IMR-90 (cell line): ENCODE measurements around the gene EHD4. TPM values are rescaled to one million over a fixed set of nuclear protein-coding genes. Genes with fewer than 3 reads are reported as not detected.

Source experiments
- ATAC-seq: fragments of 200-7000 bp; cut with Tn5 transposase; 2 replicates; pipeline ENCODE4 v1.9.1; 2020; ENCODE audit warnings: low read depth, mild to moderate bottlenecking, moderate library complexity
- BruUV-seq: library from RNA; stranded (reverse); fragments of 400-500 nt; replicated peaks from 2 replicates; lab custom pipeline; 2021; lab: Mats Ljungman, UMichigan
- CTCF ChIA-PET: fragments of 300-600 bp; formaldehyde crosslinking; extraction: SDS; loops from one replicate; lab custom pipeline; 2021; ENCODE audit warnings: antibody characterized with exemption; lab: Yijun Ruan, JAX
- POLR2A ChIA-PET: fragments of 300-600 bp; sonication (Branson Sonifier 250); formaldehyde crosslinking; loops from one replicate; lab custom pipeline; 2022; ENCODE audit warnings: antibody characterized with exemption; ENCODE audit not compliant: unreplicated experiment; lab: Charles Lee
- DNase-seq: peaks from one replicate; pipeline ENCODE4 v3.0.0; 2013
- H2AFZ ChIP-seq: replicated peaks from 2 replicates; pipeline ENCODE3; 2013; ENCODE audit warnings: low read length, mild to moderate bottlenecking; ENCODE audit not compliant: poor library complexity
- H2AK5ac ChIP-seq: 2 replicates; pipeline ENCODE4 v1.6.1; 2013; ENCODE audit warnings: low read depth, low read length, inconsistent platforms
- H2AK9ac ChIP-seq: replicated peaks from 2 replicates; pipeline ENCODE3; 2013; ENCODE audit warnings: mild to moderate bottlenecking, low read depth, low read length, moderate library complexity; ENCODE audit not compliant: poor library complexity
- H2BK120ac ChIP-seq: 2 replicates; pipeline ENCODE4 v1.6.1; 2013; ENCODE audit warnings: low read depth, low read length, inconsistent platforms
- H2BK15ac ChIP-seq: 3 replicates; pipeline ENCODE4 v1.6.1; 2013; ENCODE audit warnings: low read depth, low read length, inconsistent platforms
- H2BK20ac ChIP-seq: 2 replicates; pipeline ENCODE4 v1.6.1; 2013; ENCODE audit warnings: low read depth, mild to moderate bottlenecking, inconsistent platforms, low read length, moderate library complexity
- H2BK5ac ChIP-seq: 2 replicates; pipeline ENCODE4 v1.6.1; 2013; ENCODE audit warnings: mild to moderate bottlenecking, low read depth, low read length, inconsistent platforms; ENCODE audit not compliant: poor library complexity, severe bottlenecking
- H3K14ac ChIP-seq: replicated peaks from 2 replicates; pipeline ENCODE4 v1.6.1; 2013; ENCODE audit warnings: low read depth, low read length, inconsistent platforms
- H3K18ac ChIP-seq: 2 replicates; pipeline ENCODE4 v1.6.1; 2013; ENCODE audit warnings: low read depth, low read length, control low read depth
- H3K23ac ChIP-seq: 2 replicates; pipeline ENCODE4 v1.6.1; 2013; ENCODE audit warnings: low read depth, low read length, inconsistent platforms
- H3K27ac ChIP-seq: 2 replicates; pipeline ENCODE4 v1.5.1; 2013; ENCODE audit warnings: mild to moderate bottlenecking, control low read depth, low read length; ENCODE audit not compliant: insufficient read depth
- H3K27me3 ChIP-seq: 2 replicates; pipeline ENCODE4 v1.6.1; 2013; ENCODE audit warnings: low read length; ENCODE audit not compliant: control insufficient read depth, insufficient read depth
- H3K36me3 ChIP-seq: 2 replicates; pipeline ENCODE4 v1.6.1; 2013; ENCODE audit warnings: low read length, mixed read lengths; ENCODE audit not compliant: control insufficient read depth, insufficient read depth
- H3K4ac ChIP-seq: 2 replicates; pipeline ENCODE4 v1.6.1; 2013; ENCODE audit warnings: low read depth, low read length, inconsistent platforms
- H3K4me1 ChIP-seq: 2 replicates; pipeline ENCODE4 v1.6.1; 2013; ENCODE audit warnings: low read length, mixed read lengths; ENCODE audit not compliant: control insufficient read depth, insufficient read depth
- H3K4me2 ChIP-seq: 2 replicates; pipeline ENCODE4 v1.6.1; 2013; ENCODE audit warnings: low read depth, mild to moderate bottlenecking, control low read depth, low read length, moderate library complexity
- H3K4me3 ChIP-seq: 2 replicates; pipeline ENCODE4 v1.5.1; 2013; ENCODE audit warnings: low read depth, mild to moderate bottlenecking, control low read depth, low read length, moderate library complexity; ENCODE audit not compliant: insufficient read depth
- H3K56ac ChIP-seq: 2 replicates; pipeline ENCODE4 v1.6.1; 2013; ENCODE audit warnings: low read length, inconsistent platforms; ENCODE audit not compliant: insufficient read depth; ENCODE audit errors: extremely low read depth
- H3K79me1 ChIP-seq, 2 experiments: 2 replicates each; pipeline ENCODE4 v1.6.1; 2013; ENCODE audit warnings: low read length in 2 of 2, inconsistent platforms in 1 of 2, low read depth in 1 of 2
- H3K9ac ChIP-seq: 2 replicates; pipeline ENCODE4 v1.6.1; 2013; ENCODE audit warnings: low read depth, low read length, control low read depth
- H3K9me1 ChIP-seq: 2 replicates; pipeline ENCODE4 v1.6.1; 2013; ENCODE audit warnings: low read length, inconsistent platforms; ENCODE audit not compliant: insufficient read depth
- H3K9me3 ChIP-seq: 2 replicates; pipeline ENCODE4 v1.6.1; 2013; ENCODE audit warnings: low read length; ENCODE audit not compliant: control insufficient read depth, insufficient read depth
- H4K20me1 ChIP-seq: 2 replicates; pipeline ENCODE4 v1.6.1; 2013; ENCODE audit warnings: low read length, inconsistent platforms; ENCODE audit not compliant: insufficient read depth
- H4K5ac ChIP-seq: 2 replicates; pipeline ENCODE4 v1.6.1; 2013; ENCODE audit warnings: mild to moderate bottlenecking, low read depth, low read length, control low read depth
- H4K8ac ChIP-seq, 2 experiments: 2 replicates each; pipeline ENCODE4 v1.6.1; 2013; ENCODE audit warnings: low read depth in 2 of 2, low read length in 2 of 2, control low read depth in 1 of 2, inconsistent platforms in 1 of 2
- H4K91ac ChIP-seq: 2 replicates; pipeline ENCODE4 v1.6.1; 2013; ENCODE audit warnings: low read depth, low read length, inconsistent platforms; ENCODE audit not compliant: insufficient read depth
- MAZ ChIP-seq: IDR thresholded peaks from 2 replicates; pipeline ENCODE4 v1.6.1; 2012; ENCODE audit warnings: low read depth, mild to moderate bottlenecking, low read length, improper control_type of control experiment, moderate library complexity, borderline replicate concordance
- RCOR1 ChIP-seq: IDR thresholded peaks from 2 replicates; pipeline ENCODE4 v1.6.1; 2012; ENCODE audit warnings: mild to moderate bottlenecking, low read length, improper control_type of control experiment; ENCODE audit not compliant: insufficient replicate concordance
- SMC3 ChIP-seq: fragments of 150-350 bp; IDR thresholded peaks from 2 replicates; pipeline ENCODE4 v1.6.1; 2016; ENCODE audit warnings: low read depth, mild to moderate bottlenecking, antibody characterized with exemption, low read length, moderate library complexity
- WGBS, 2 experiments: methylation state at CpG; one replicate each; pipeline versions ENCODE4 v1.1.5 to v1.1.7; 2013; ENCODE audit warnings: missing lambda C conversion rate in 2 of 2; ENCODE audit not compliant: insufficient read length in 1 of 2; ENCODE audit errors: extremely low coverage in 2 of 2; 5-methylcytosine and 5-hydroxymethylcytosine counted together
- dilution Hi-C: fragments of 300-500 bp; cut with HindIII; formaldehyde crosslinking; loops from one replicate; pipeline ENCODE4 v1.14.3; 2018; ENCODE audit warnings: low sequenced_read_pairs; ENCODE audit not compliant: unreplicated experiment
- in situ Hi-C: fragments of 300-500 bp; cut with MboI; formaldehyde crosslinking; loops from 3 replicates; pipeline ENCODE4 v1.14.3; 2019; ENCODE audit warnings: low sequenced_read_pairs, inconsistent platforms, mixed read lengths
- intact Hi-C: fragments of 100-400 bp; cut with micrococcal nuclease; formaldehyde crosslinking; loops from 2 replicates; pipeline ENCODE4 v1.10.0; 2022
- polyA plus RNA-seq, 3 experiments: library from polyadenylated mRNA; depleted of rRNA; stranded (reverse); fragments of >200 nt; gene quantifications; 2 replicates each; pipeline ENCODE4 v1.2.3, GENCODE V29; 2012; ENCODE audit warnings: low replicate concordance in 1 of 3
- total RNA-seq: library from RNA; depleted of rRNA; stranded (reverse); fragments of >200 nt; gene quantifications from 2 replicates; pipeline ENCODE4 v1.2.3, GENCODE V29; 2012

The EHD4 gene
- total and polyA plus RNA-seq, 2 of the 4 experiments (the other 2 are of a cell fraction) = 21.0 to 29.0 TPM

GRCh38 chr15:41978534-41978933 lies 6.2 kb upstream of the EHD4 start:
- H3K36me3 ChIP-seq = no peaks in the 10 kb centered on the region
- H3K27ac ChIP-seq = no peak overlapping the region
- no peak overlapping the region for H4K5ac ChIP-seq
- in situ Hi-C loops = no loop called here
- WGBS, 2 experiments = no CpG with 5 or more reads among the region's 4 CpGs
- H2BK5ac ChIP-seq = no peak overlapping the region
- peaks cover 10% of the 10 kb centered on the region for H3K27me3 ChIP-seq
- no peak overlapping the region for H2BK20ac ChIP-seq
- no peak overlapping the region for H3K14ac ChIP-seq
- no peak overlapping the region for H4K91ac ChIP-seq
- H2AFZ ChIP-seq = no peak overlapping the region
- DNase-seq (no peak), ATAC-seq (no peak)
- no peak overlapping the region for H3K4me2 ChIP-seq
- BruUV-seq = no TSS peak
- H2AK5ac ChIP-seq = no peak overlapping the region
- no peaks in the 10 kb centered on the region for H4K20me1 ChIP-seq
- H3K9me1 ChIP-seq = peaks cover 3% of the 10 kb centered on the region; the same call in 1 of the 2 replicates
- no peak overlapping the region for H2BK15ac ChIP-seq
- H3K4me3 ChIP-seq = no peak overlapping the region
- dilution Hi-C loops = no loop called here
- H3K9ac ChIP-seq = no peak overlapping the region
- peaks cover 3% of the 10 kb centered on the region; the same call in 1 of the 2 replicates for H3K4me1 ChIP-seq
- no peaks in the 10 kb centered on the region for H3K79me1 ChIP-seq
- H3K9me3 ChIP-seq = no peaks in the 10 kb centered on the region
- H2BK120ac ChIP-seq = no peak overlapping the region
- CTCF ChIA-PET = no interaction called here
- no peak overlapping the region for H3K4ac ChIP-seq
- intact Hi-C loops = no loop called here
- POLR2A ChIA-PET = no interaction called here
- no peak for TF ChIP-seq RCOR1
- TF ChIP-seq SMC3 = no peak
- no peak for TF ChIP-seq MAZ
- H4K8ac ChIP-seq = no peak overlapping the region
- no peak overlapping the region for H3K56ac ChIP-seq
- no peak overlapping the region for H3K23ac ChIP-seq
- no peak overlapping the region for H2AK9ac ChIP-seq
- no peak overlapping the region for H3K18ac ChIP-seq
